AML-193 (cell line): ENCODE measurements around the gene UCHL1.

Experiments used
- DNase-seq, 2 experiments: peaks; one replicate each; lab custom pipeline; 2025; lab: John Stamatoyannopoulos, UW

UCHL1 gene

DNA sequence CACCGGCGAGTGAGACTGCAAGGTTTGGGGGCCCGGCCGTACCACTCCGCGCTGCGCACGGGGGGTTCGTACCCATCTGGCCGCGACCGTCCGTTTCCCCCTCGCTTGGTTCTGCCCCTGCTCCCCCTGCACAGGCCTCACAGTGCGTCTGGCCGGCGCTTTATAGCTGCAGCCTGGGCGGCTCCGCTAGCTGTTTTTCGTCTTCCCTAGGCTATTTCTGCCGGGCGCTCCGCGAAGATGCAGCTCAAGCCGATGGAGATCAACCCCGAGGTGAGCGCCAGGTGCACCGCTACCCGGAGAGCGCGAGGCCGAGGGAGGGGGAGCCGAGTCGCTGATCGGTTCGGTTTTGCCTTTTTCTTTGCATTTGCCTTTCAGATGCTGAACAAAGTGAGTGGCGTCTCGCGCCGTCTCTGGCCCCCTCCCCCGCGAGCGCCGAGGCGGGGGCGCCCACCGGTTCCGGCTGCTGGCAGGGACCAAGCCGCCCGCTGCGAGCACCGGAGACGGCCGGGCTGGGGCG lies at the start of gene UCHL1:
Gene UCHL1 (plus strand): TSS at position 189 of the 517 bp plus-strand sequence. CDS start 49 bp downstream, at position 238.
- no peak for DNase-seq

DNA sequence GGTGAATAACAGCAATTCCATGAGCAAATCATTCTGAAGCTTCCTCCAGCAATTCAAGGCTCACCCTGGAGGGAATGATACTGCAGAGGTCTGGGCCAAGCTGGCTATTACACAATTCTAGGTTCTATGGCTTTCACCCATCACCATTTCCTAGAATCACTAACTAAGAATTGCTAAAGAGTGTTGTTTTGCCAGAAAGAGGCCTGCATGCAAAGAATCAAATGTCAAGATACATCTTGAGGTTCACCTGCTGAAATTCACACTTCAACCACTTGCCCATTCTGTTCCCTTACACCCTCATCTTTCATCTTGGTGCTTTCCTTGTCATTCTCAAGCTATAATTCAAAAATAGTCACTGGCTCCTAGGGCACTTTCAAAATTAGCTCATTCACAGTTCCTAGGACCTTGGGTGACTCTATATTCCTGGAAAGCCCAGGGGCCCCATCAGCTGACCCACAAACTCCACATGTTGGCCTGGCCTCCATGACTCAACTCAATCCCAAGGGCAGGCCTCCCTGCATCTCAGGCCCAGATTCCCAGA lies 49.4 kb upstream of the UCHL1 start:
- DNase-seq = peak in 1 of 2 experiments; percentile 5

DNA sequence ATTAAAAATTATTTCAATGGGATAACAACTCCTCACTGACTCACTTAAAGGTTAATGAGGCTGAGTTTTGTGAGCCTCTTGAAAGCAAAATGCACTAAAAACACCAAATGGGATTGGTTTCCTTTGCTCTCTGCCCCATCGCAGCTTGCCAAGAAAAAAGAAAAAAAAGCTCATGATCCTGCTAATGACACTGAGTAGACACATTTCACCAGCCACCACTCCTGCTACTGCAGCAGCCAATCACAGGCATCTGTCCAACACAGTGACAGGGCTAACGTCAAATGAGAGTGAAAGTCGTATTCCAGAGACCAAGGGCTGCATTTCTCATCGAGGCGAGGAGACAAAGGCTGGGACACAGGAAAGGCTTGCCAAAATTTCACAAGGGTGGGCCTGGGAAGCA lies 47.5 kb upstream of the UCHL1 start:
- no peak for DNase-seq

DNA sequence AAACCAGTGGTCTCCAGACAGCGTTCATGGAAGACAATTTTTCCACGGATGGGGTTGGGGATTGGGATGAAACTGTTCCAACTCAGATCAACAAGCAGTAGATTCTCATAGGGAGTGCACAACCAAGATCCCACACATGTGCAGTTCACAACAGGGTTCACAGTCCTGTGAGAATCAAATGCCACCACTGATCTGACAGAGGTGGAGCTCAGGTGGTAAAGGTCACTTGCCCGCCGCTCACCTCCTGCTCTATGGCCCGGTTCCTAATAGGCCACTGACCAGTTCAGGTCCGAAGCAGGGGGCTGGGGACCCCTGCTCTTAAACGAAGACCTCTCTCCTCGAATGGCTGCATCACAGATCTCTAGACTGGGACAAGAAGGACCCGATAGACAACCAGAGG lies 46.8 kb upstream of the UCHL1 start:
- no peak for DNase-seq

DNA sequence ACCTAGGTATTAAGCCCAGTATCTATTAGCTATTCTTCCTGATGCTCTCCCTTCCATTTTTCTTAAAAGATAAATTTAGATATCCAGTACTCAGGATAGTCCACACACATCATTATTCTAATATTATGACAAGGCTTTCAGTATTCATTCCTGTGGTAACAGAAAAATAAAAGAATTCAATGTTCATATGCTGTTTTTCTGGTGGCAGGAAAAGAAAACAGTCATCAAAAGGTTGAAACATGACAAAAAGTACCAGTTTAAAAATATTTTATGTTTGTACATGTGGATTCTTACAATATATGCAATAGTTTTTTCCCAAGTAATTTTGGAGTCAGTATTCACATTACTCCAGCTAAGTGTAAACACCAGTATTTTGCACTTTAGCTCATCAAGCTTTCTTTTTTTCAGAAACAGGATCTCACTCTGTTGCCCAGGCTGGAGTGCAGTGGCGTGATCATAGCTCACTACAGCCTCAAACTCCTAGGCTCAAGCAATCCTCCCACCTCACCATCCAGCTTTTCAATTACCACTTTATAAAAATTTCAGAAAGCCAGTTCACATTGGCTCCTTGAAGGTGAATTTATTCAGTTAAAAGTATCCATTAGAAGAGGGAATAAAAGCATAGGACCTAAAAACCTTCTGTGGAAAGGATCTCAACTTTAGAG lies 44.6 kb upstream of the UCHL1 start:
- DNase-seq = no peak

DNA sequence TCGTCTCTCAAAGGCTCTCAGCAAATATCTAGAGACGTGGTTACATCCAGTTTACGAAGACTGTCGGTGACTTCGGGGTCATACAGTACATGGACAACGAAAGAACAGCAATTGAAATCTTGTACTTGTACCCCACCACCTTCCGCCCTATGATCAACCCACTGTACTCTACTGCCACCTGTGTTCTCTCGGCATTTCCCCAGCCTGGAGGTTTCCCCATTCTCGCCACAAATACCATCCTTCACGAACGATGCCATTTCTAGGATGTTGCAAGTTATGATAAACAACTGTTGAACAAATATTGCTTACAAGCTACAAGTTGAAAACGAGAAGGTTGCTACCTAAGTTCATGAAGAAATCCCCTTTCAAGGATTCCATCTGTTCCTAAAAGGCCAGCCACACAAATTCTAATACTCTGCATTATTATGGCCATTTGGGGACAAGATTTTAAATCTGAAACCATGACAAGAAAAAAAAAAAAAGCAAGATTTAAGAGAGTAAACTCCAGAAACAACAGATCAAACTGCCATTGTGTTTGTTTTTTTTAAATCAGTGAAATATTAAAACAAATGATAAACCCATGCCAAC lies 44.0 kb upstream of the UCHL1 start:
- no peak for DNase-seq

DNA sequence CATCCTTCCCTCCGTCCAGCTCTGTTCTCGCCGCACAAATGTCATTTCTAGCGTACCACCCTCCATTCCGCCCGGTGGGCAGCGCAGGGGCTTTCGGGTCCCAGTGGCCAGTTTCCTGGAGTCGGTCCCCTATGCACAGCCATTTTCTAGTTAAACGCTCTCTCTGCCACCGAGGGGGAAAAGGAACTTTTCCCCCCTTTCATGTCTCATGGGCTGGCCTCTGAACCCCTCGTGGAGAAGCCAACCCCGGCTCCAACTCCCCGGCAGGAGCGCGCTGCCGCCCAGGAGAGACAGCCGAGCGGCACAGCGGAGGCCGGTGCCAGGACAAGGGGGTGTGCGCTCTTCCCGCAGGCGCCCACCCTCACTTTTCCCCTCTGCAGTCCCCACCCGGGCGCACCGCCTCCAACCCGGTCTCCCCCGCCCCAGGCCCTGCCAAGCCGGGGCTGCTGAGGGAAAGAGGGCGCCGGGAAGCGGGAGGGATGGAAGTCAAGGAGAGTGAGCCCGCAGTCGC lies 43.0 kb upstream of the UCHL1 start:
- no peak for DNase-seq

DNA sequence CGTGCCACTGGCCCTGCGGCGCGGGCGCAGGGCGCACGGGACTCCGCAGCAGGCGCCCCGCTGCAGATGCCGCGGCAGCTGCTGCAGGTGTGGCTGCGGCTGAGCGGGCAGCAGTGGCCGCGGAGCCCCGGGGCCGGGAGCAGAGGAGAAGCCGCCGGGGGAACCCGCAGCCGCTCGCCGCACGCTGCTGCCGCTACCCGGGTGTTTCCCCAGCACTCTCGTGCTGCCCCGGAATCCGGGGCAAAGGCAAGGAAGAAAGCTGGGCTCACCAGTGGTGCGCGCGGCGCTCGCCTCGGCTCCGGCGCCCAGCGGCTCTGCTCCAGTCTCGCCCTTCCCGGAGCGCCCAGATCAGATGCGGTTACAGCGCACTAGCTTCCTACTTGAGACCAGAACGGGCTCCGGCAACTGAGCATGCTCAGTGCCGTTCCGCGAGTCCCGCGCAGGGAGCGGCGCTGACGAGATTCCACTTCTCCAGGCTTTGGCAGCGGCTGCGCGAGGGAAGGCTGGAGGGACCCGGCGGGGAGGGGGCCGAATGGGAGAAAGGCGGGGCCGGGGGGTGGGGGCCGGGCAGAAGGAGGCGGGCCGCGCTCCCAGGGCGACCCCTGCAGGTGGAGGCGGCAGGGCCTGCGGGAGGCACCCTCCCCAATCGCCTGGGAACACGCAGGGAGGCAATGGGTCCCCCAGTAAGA lies 42.4 kb upstream of the UCHL1 start, which contains the start of gene APBB2:
Gene APBB2 (minus strand): TSS at position 407 of the 689 bp plus-strand sequence. CDS start 181,288 bp downstream, outside the sequence.
- peak; percentile 33 for DNase-seq

DNA sequence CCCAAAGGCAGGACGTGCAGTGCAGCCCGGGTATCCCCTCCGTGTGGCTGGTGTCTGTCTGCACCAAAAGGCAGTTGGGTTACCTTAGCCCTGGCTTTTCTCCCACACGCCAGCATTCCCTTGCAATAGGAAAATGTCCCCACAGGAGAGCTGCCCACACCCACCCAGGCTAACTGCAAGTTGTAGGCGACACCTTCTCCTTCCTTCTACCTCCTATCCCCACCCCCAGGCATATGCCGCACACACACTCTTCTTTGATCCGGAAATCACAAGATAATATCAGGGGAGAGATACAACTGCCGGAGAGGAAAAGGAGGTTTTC lies 41.9 kb upstream of the UCHL1 start:
- no peak for DNase-seq

DNA sequence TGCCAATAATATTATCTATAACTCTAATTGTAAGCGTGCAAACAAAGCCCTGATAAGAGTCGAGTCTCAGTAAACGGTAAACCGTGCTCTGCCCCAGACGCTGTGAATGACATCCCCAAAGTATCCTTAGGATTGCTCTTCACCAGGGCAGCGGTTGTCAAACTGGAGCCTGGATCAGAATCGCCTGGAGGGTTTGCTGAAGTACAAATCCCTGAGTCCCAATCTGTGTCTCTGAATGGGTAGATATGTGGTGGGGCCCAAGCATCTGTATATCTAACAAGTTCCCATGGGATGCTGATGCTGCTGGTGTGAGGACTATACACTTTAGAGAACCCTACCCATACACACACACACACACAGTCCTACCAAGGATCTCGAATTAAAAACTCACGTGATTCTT lies 41.6 kb upstream of the UCHL1 start:
- DNase-seq = no peak

DNA sequence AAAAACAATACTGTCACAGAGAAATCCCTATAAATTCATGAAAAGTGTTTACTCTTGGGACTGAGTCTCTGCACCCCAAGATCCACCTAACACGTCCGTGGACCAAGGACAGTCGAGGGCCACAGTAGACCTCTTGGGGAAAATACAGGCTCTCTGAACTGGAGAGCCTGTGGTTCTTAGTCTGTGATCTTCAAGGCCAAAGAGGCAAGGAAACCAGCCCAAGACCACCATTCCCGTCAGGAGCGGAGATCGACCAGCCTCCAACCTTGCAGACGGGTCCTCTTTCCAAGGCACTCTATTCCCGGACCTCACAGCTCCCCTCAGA lies 40.8 kb upstream of the UCHL1 start:
- DNase-seq = no peak

DNA sequence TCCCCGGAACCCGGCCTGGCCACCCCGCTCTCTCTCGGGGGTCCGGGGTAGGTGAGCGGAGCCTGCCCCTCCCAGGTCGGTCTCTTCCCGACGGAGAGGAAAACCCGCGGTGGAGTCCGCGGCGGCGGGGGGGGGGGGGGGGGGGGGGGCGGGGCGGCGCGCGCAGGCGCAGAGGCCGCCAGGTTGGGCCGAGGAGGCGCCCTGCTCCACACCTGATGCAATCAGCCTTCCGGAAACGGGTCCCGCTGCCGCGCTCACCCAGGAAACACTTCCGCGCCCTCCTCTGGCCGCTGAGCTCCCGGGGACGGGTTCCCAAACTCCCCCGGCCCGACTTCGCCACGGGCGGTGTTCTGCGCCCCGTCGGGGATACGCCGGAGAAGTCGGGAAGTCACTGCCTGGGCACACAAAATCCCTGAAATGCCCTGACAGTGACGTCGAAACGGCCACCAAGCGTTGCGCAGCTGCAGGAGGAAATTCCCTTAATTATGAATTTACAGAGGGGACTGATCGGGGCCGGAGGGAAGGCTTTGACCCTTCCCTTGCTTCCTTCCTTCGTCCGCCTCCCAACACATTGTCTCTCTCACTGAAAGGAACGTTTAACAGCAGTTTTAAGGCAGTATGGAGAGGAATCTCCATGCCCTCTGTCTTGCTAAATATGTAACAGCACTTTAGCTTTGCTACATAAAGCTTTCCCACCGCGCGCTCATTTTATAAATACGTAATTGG lies 40.3 kb upstream of the UCHL1 start:
- DNase-seq = no peak

DNA sequence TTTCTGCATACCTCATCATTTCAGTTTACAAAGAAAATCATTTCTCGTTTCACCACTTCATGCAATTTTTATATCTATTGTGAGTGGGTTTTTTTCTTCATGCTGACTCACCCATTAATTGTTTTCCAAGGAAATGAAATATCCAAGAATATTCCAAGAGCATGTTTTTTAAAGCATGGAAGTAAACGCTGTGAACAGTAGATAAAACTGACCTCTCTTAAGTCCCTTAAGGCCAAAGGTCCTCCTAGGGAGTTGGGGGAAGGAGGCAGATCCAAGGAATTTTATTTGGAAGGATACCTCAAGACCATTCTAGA lies 39.8 kb upstream of the UCHL1 start:
- no peak for DNase-seq

DNA sequence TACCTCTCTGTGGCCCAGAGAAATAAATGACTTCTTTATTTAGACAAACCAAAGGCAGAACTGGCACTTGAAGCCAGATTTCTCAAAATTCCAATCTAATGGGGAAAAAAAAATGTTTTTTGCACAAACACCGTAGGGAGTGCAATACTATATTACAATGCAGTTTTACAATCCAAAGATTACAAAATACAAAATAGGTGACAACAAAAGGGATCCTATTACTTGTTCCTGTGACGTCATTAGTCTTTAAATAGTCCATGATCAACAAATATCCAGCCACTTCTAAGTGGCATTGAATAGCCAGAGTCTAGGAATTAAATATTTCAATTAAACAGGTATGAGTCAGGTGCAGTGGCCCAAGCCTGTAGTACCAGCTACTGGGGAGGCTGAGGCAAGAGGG lies 39.4 kb upstream of the UCHL1 start:
- DNase-seq = no peak

DNA sequence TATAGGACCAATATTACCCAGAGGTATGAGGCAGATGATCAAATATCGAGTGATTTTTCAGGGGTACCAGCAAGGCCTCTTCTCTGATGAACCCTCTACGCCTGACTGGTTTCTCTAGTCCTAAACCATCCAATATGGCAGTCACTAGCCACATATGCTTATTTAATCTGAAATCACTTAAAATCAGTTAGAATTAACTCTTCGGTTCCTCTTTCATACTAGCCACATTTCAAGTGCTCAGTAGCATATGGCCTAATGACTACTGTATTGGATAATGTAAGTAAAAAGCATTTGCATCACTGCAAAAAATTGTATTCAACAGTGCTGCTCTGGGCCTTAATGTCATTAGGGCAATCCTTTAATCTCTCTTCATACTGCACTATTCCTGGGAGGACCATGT lies 38.0 kb upstream of the UCHL1 start:
- no peak for DNase-seq

DNA sequence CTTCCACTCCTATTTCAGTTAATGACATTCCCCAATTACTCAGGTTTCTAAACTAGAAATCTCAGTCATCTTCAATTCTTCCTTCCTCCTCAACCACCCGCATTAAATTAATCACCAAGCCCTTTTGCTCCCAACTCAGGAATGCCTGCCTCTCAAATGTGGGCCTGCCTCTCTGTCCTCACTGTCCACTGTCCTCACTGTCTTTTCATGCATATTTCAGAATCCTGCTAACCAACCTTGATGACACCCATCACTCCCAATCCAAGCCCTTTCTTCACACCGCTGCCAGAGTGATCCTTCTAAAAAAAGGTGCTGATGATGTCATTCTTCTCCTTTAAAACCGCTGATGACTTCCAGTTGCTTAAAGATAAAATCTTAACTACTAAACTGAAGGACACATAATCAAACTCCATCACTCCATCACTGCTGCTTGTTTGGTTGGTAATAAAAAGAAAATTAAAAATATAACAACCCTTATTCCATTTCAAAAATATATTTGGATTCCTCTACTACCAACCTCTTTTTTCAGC lies 37.2 kb upstream of the UCHL1 start:
- no peak for DNase-seq

DNA sequence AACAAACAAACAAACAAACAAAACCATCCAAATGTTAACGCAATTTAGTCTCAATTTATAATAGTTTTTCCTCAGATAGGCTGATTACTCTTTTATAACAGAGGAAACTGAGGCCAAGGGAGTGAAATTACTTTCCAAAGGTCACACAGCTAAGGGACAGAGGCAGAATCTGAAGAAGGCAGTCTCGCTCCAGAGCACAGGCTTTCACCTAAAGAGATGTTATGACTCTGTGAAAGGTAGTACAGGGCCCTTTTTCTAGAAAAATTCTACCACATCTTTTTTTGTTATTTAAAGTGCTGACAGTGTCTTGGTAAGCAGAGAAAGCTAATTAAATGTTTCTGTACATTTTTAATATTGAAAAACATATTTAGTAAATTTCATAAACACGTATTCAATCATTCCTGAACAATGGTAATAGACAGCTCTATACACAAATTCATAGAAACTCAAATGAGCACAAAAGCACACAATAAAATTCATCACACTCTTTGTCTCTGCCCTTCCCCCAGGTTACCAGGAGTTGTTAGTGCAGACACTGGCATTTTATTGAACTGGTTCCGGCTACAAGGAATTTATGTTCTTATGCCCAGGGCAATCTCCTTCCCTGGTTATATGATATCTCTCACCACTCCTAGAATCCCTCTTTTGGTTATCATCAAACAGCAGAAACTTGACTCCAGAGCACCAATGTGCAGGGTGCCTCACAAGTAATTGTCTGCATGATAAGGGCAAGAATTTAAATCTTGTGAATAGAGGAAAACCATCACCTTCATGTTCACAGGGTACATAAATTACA lies 34.7 kb upstream of the UCHL1 start:
- no peak for DNase-seq

DNA sequence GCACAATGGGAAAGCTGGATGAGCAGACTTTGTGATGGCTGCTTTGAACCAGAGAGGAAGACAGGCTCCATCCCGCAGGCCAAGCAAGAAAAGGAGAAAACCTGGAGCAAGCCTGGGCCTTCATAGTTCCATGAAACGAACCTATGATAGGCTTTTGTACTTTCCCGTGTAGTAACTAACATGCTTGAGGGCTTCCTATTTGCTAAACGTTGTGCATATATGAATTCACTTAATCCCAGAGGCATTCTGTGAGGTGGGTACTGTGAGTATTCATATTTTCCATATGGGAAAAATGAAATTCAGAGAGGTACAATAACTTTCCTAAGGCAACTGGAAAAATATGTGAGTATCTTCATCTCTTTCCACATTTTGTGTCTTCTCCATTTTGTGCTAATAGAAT lies 28.8 kb upstream of the UCHL1 start:
- DNase-seq = no peak

DNA sequence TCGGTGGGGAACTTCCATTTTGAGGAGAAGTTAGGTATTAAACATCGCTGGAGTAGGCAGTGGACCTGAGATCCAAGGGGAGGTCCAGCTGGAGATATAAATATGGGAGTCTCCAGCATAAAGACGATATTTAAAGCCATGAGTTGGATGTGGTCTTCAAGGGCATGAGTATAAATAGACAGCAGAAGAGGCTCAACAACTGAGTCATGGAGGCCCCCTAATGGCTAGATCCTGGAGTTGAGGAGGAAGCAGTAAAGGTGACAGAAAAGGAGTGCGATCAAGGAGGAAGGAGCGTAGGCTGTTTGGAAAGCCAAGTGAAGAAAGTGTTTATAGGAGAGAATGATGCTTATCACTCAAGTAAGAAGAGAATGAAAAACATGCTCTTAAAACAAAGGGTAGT lies 24.3 kb upstream of the UCHL1 start:
- no peak for DNase-seq

DNA sequence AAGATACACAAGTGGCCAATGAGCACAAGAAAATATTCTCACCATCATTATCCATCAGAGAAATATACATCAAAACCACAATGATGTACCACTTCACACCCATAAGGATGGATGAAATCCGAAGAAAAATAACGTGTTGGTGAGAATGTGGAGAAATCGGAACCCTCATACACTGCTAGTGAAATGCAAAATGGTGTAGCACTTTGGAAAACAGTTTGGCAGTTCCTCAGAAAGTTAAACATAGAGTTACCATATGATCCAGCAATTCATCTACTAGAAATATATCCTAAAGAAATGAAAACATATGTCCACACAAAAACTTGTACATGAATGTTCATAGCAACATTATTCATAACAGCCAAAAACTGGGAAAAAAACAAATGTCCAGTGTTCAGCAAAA lies 23.9 kb upstream of the UCHL1 start:
- no peak for DNase-seq

DNA sequence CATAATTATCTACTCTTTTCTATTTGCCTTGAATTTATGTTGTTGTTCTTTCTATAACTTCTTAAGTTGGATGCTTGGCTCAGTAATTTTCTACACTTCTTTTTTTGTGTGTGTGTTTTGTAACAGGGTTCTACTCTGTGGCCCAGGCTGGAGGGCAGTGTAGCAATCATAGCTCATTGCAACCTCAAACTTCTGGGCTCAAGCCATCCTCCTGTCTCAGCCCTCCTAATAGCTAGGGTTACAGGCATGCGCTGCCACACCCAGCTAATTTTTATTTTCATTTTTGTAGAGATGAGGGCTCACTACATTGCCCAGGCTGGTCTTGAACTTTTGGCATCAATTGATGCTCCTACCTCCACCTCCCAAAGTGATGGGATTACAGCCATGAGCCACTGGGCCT lies 20.7 kb upstream of the UCHL1 start:
- DNase-seq = no peak
